Left ventricle myocardium superior (tissue), 1 donor: ENCODE measurements around the gene KCNQ1. TPM values are rescaled to one million over a fixed set of nuclear protein-coding genes. Genes with fewer than 3 reads are reported as not detected.

ENCODE experiments used
- ATAC-seq: fragments of 200-7000 bp; cut with Tn5 transposase; one replicate; pipeline ENCODE4 v1.9.1; 2020; ENCODE audit warnings: mild to moderate bottlenecking, moderate library complexity
- DNase-seq: peaks from one replicate; pipeline ENCODE4 v3.0.0-alpha.2; 2020
- intact Hi-C: fragments of 100-400 bp; cut with micrococcal nuclease; formaldehyde crosslinking; loops from one replicate; pipeline ENCODE4 v1.11.0; 2022
- total RNA-seq: library from RNA; stranded (reverse); fragmentation: NEBNext Ultra II Directional; extraction: Animal tissue kit (Norgen Biotek cat#: 25700); gene quantifications from one replicate; pipeline ENCODE4 v1.2.1, GENCODE V29; 2021
- donor health status: DM: no; HTN: yes; CAD: no; lungs with severe emphysema.

Gene KCNQ1
- total RNA-seq, 1 donor from 2014 or later: 49.7 TPM

DNA sequence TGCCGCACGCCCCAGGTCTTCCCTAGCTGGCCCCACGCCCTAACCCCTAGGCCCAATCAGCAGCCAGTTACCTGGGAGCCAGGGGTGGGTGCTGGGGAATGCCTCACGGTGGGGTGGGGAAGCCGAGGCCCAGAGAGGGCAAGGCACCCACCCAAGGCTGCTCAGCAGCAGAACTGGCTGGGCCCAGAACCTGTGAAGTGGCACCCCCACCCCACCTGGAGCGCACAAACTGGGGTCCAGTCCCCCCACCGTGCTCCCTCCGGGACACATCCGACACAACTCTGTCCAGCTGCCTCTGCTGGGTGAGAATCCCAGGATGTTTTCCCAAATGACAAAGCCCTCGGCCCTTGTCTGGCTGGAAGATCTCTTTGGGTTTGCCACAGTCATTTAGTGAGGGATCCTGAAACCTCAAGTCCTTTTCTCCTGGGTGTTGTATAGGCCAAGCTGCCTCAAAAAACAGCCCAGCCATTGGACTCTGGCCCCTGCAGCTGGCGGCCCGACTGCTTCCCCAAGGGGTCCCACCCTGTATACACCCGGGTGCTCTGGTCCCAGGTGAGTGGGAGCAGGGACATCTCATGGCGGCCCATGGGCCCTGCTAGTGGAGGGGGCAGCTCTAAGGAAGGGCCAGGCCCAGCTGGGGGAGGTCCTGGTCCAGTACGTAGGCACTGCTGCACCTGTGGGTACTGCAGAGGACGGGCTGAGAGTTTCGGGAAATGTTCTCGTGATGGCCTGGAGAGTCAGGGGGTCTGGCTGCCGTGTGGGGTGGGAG lies 23.4 kb upstream of the KCNQ1 start:
- ATAC-seq: no peak
- intact Hi-C loops: loop anchor here (2.0 kb wide), 1 partner anchor 117 kb away; no protein-coding TSS in a partner anchor
- DNase-seq: peak; percentile 31

DNA sequence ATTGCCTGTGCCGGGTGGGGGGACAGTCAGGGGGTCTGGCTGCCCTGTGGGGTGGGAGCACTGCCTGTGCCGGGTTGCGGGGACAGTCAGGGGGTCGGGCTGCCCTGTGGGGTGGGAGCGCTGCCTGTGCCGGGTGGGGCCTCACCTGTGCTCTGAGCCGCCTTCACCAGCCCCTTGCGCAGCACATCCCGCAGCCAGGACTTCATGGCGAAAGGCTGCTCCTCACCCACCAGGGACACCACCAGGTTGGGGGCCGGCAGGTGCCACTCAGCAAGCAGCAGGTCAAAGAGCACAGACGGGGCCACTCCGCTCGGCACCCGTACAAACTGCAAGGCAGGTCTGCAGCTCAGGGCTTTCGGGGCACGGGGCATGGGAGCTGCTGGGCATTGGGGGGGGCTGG lies 22.8 kb upstream of the KCNQ1 start:
- DNase-seq (peak; percentile 32), ATAC-seq (no peak)
- intact Hi-C loops: loop anchor here (2.0 kb wide), 1 partner anchor 117 kb away; no protein-coding TSS in a partner anchor

DNA sequence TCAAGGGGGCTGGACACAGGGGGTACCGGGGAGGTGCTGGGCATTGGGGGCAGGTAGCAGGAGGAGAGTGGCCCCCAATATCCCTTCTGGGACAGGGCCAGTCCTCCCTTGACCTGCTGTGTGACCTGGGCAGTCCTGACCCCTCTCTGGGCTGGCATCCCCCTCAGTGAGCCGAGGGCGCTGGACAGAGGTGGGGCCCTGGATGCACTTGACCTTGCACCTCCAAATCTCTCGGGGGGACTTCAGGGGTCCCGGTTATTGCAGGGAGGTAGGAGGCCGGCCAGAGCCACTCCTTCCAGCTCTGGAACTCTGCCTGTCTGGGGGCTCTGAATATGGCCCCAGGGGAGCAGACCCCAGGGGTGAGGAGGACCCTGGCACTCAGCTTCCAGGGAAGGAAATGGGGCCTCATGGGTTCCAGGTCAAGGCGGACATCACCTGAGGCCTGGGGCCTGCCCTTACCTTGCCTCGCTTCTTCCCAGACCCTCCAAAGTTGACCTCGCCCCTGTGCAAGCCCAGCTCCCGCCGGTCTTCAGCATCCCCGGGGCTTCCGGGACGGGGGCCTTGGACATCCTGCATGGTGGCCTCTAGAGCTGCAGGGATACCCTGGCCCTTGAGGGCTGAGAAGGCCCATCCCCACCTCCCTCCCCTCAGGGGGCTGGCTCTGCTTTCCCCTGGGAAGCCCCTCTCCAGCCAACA lies 22.2 kb upstream of the KCNQ1 start:
- DNase-seq (peak; percentile 23), ATAC-seq (no peak)
- intact Hi-C loops: no loop called here

DNA sequence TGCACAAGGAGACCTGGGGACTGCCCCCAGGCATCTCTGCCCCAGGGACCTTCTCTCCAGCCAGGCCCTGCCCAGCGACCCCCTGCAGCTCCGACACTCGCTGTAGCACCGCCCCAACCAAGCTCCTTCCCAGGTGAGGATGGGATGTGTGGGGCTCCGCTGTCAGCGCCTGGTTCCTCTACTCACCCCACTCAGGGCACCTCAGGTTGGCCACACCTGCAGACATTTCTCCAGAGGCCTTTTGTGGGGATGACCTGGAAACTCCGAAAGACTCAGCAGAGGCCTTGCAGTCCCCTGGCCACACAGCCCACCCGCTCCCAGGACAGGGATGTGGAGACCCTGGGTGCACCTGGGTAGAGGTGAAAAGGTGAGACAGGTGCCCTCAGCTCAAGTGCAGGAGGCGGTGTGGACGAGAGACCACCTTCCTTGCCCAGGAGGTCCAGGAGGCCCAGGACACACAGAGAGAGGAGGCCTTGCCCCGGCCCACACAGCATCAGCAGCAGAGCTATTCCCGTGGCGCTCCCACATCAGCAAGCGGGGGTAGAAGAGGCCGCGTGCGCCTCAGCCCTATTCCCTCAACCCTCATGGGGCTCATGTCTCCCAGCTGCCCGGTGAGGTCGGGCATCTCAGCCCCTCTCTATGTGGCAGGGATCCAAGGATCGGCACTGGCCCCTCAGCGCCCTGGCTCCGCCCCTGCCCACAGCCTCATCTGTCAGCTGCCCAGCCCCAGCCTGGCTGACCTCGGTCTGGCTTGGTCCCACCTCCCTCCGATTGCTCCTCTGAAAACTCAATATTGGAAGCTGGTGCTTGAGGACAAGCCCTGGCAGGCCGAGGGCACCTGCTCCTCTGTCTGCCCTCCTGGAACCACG lies 21.4 kb upstream of the KCNQ1 start:
- intact Hi-C loops: no loop called here
- DNase-seq (peak; percentile 17), ATAC-seq (no peak)

DNA sequence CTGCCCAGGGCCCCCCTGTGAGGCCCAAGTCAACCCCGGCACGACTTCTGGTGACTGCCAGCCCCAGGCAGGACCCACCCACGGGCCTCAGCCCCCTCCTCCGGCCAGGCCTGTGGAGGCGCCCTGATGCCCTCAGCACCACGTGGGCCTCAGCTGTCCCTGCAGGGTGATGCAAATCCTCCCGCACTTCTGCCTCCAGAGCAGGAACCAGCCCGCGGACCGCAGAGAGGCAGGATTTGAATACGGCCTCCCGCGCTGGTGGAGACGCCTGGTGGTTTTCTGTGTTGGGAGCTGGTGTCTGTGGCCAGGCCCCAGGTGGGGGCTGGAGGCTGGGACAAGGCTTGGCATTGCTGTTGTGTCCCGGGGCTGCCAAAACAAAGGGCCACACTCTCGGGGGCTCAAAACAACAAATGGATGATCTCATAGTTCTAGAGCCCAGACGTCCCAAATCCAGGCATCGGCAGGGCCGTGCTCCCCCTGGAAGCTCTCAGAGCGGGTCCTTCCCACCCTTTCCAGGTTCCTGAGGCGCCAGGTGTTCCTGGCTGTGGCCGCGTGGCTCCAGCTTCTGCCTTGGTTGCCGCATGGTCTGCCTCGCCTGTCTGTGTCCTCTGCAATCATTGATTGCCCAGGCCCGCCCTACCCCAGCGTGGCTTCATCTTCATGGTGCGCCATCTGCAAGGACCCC lies 19.9 kb upstream of the KCNQ1 start:
- DNase-seq: peak; percentile 19
- intact Hi-C loops: no loop called here
- no peak for ATAC-seq

DNA sequence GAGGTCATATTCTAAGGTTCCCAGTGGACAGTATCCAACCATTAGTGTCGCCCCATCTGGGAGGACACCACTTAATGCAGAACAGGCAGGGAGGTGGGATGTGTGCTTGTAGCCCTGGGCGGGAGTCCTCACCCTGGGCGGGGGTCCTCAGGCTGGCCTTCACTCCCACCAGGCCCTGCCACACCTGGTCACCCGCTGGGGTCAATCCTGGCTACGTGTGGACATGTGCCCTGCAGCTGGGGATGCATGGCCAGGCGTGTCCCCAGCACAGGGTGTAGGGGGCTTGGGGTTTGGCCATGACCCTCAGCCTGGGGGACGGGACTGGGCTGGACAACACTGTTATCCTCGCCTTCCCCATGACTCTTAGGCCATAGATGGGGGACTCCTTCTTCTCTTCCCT lies 19.3 kb upstream of the KCNQ1 start:
- no peak for ATAC-seq
- intact Hi-C loops: no loop called here
- DNase-seq: no peak

DNA sequence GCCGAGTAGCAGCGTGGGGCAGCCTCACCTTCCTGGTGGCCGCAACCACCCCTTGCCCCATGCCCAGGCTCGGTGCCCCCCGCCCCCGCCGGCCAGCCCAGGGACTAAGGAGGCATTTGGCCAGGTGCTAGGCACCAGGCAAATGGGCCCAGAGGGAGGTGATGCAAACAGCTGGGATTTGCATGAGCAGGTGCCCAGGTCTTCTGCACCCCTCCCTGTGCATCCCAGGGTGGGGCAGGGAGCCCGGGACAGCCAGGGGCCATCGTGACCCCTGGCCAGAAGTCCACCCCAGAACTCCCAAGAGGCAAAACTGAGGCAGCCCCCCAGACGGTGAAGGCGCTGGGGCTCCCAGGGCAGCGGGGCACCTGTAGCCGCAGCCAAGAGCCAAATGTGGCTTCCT lies 18.6 kb upstream of the KCNQ1 start:
- no peak for ATAC-seq
- intact Hi-C loops: no loop called here
- DNase-seq: no peak

DNA sequence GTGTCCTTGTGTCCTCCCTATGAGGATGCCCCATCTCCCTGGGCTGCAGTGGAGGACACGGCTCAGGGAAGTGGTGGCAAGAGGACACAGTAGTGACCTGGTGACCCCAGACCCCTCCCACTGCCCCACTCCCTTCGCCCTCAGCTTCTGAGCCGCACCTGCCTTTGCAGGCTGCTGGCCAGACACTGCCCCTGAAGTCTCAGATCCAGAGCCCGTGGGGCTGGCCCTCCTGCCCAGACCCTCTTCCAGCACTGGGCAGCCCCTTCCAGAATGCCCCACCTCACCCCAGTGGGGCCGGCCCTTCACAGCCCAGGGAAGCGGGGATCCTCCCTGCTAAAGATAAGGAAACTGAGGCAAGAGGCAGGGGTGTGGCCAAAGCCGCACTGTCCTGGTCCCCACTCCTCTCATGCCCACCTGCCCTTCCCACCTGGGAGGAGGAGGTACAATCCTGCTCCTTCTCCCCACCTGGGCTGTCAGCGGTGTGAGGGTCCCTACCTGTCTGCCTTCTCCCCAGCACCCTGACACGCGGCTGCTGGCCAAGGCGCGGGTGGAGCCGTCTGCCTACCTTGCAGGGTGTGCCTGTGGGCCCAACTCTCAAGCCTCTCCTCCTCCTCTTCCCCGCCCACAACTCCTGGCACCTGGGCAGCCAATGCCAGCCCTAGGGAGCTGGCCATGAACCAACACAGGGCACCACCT lies 17.8 kb upstream of the KCNQ1 start:
- intact Hi-C loops: no loop called here
- peak; percentile 19 for DNase-seq
- no peak for ATAC-seq

DNA sequence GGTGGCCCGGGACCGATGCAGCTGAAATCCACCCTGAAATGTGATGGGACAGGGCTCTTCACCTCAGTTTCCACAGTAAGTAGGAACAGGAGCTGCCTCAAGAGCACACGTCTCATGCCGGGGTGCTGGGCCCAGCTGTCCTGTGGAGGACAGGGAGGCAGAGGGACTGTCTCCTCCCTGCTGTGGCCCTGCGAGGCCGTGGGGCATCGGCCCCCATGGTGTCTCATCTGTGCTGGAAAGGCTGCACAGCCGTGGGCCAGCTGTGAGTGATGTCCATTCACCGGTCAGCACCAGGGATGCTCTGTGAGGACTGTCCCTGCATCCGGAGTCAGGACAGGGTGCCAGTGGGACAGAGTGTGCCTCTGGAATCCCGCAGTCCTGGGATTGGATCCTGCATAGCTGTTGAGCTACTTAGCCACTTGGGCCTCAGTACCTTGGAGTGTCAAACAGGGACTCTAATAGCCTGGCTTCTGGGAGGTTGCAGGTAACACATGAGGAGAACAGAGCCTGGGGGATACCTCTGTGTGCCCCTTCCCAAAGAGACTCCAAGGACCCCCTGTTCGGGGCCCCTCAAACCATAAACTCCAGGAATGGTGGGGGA lies 17.0 kb upstream of the KCNQ1 start:
- ATAC-seq: peak; percentile 5
- DNase-seq: peak; percentile 27
- intact Hi-C loops: loop anchor here (2.0 kb wide), 1 partner anchor 103 kb away; no protein-coding TSS in a partner anchor

DNA sequence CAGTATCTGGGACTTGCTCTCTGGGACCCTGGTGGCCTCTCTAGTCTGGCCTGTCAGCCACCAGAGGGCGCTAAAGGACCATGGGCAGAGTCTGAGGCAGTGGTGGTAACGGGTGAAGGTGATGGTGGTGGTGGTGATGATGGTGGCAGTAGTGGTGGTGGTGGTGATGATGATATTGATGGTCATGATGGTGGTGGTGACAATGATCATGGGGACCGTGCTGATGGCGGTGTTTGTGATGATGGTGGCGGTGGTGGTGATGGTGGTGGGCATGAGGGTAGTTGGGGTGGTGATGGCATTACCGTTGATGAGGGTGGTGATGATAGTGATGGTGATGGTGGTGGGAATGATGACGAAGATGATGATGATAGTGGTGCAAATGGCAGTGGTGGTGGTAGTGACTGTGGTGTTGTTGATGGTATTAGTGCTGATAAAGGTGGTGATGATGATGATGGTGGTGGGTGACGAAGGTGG lies 16.4 kb upstream of the KCNQ1 start:
- DNase-seq (peak; percentile 88), ATAC-seq (peak; percentile 90)
- intact Hi-C loops: loop anchor here (2.0 kb wide), 1 partner anchor 102 kb away; no protein-coding TSS in a partner anchor

DNA sequence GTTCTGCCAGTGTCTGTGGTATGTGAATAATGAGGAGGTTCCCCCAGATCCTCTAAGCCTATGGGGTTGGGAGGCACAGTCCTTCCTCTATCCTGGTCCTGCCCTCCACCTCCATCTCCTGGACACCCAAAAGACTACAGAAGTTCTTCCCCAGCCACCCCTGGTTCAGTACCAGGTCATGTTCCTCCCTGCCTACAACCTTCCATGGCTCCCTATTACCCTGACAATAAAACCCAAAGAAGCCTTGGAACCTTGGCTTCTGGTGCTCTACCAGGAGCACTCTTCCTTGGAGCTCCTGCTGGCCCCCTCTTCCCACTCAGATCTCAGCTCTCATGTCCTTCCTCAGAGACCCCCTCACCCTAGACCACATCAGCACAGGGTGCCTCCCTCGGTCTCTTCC lies 13.4 kb upstream of the KCNQ1 start:
- intact Hi-C loops: no loop called here
- ATAC-seq (no peak), DNase-seq (no peak)

DNA sequence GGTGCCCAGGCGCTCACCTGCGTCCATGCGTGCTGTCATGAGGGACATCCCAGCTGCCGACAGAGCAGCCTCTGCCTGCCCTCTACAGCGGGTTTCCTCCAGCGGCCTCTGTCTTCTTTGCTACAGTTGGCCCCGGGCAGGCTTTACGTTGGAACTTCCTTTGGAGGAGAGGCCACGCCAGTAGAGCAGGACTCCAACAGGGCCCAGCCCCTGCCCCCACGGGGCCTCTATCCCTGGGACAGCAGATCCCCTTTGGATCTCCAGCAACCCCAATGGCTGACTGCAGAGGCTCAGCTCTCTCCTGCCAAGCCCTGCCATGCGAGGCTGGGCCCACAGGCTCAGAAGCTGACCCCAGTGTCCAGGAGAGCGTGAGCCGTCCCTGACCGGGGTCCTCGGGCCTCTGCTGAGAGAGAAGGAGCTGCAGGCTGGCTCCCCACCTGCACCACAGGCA lies 12.6 kb upstream of the KCNQ1 start:
- no peak for ATAC-seq
- intact Hi-C loops: no loop called here
- no peak for DNase-seq

DNA sequence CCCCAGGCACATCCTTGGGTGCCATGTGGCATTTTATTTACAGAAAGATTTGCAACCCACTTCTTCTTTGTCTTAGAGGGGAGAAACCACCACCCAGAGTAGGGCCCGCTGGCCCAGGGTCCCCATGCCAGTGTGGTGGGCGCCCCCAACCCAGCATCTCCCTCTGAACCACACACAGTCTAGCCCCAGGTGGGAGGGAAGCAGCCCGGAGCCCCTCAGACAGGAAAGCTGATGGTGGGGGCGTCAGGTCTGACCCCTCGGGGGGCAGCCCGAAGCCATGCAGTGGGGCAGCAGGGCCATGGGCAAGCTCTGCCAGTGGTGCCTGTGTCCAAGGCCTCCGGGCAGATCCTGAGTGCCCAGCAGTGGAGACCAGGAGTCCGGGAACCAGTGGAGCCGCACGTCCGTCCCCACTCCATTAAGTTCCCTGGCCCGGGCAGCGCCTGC lies 12.2 kb upstream of the KCNQ1 start:
- DNase-seq: no peak
- intact Hi-C loops: no loop called here
- ATAC-seq: no peak

DNA sequence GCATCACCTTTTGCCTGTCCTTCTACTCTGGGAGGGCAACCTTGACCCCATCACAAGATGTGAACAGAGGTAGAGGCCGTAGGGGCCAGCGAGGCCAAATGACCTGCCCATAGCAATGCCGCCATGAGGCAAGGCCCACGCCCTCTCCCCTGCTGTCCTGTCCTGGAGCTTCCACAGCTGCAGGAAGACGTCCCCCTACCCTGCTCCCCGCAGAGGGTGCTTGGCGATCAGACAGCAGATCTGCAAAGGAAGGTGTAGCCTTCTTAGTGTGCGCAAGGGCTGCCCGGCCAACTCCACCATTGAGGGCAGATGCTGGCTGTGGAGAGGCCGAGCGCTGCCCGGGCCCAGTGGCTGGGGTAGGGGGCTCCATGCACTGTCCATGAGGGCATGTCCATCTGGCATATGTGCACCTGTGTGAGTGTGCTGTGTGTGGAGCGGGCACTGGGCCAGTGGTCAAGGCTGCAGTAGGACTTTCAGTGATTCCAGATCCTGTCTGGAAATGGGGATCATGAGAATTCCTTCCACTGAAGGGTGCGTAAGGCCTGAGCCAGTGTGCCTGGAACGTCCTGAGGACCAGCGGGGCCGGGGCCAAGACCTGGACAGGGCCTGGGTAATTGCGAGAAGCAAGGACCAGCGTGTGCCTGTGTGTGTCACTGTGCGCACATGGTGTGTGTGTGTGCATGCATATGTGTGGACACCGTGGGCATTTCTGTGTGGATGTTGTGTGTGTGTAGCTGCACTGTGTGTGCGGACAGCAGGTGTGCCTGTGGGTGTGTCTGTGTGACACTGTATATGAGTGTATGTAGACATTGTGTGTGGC lies 11.5 kb upstream of the KCNQ1 start:
- no peak for ATAC-seq
- intact Hi-C loops: no loop called here
- no peak for DNase-seq

DNA sequence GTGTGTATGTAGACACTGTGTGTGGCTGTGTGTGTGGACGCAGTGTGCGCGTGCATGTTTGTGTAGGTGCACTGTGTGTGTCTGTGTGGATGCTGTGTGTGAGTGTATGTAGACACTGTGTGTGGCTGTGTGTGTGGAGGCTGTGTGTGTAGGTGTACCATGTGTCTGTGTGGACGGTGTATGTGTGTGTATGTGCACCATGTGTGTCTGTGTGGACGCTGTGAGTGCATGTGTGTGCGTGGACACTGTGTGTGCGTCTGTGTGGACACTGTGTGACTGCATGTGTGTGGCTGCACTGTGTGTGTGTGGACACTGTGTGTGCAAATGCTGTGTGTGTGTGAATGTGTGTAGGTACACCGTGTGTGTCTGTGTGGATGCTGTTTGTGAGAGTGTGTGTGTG lies 10.8 kb upstream of the KCNQ1 start:
- no peak for ATAC-seq
- intact Hi-C loops: no loop called here
- DNase-seq: no peak

DNA sequence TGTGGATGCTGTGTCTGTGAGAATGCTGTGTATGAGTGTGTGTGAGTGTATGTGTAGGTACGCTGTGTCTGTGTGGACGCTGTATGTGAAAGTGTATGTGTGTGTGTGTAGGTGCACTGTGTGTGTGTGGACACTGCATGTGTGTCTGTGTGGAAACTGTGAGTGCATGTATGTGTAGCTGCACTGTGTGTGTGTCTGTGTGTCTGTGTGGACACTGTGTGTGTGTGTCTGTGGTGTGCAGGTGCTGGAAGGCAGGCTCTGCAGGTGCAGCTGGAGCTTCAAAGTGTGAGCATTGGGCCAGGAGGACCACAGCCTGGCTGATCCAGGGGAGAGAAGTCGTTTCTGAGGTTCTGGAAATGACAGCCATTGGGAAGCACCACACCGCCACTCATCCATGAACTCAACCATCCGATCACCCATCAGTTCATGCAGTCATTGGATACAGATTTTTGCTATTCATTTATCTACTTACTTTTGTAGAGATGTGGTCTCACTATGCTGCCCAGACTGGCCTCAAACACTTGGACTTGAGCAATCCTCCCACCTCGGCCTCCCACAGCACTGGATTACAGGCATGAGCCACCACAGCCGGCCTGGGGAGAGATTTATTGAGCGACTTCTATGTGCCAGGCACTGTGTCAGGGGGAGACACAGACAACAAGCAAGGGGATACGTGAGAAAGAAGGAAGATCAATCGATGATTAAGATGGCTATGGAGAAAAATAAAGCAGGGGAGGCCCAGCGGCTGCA lies 10.1 kb upstream of the KCNQ1 start:
- DNase-seq: no peak
- ATAC-seq: no peak
- intact Hi-C loops: no loop called here
